Left lung (tissue), 10 donors: ENCODE results near the gene NKAPL. TPM values are rescaled to one million over a fixed set of nuclear protein-coding genes. Genes with fewer than 3 reads are reported as not detected.

ENCODE experiments used
- ATAC-seq: fragments of 200-7000 bp; cut with Tn5 transposase; one replicate; pipeline ENCODE4 v1.9.1; 2020; ENCODE audit warnings: moderate library complexity
- DNase-seq, 4 donors: peaks; one replicate each; pipeline ENCODE4 v3.0.0-alpha.2; 2013 to 2020
- H3K27ac ChIP-seq, 2 donors: fragments of 200-600 bp; sonication (generic) in 1 of 2; one replicate each; pipeline versions ENCODE4 v1.5.0 to v1.8.0; 2020 to 2021
- H3K27me3 ChIP-seq, 2 donors: fragments of 200-600 bp; sonication (generic) in 1 of 2; one replicate each; pipeline versions ENCODE4 v1.5.0 to v1.8.0; 2020 to 2021
- H3K36me3 ChIP-seq, 2 donors: fragments of 200-600 bp; sonication (generic) in 1 of 2; one replicate each; pipeline versions ENCODE4 v1.5.0 to v1.8.0; 2020 to 2021
- H3K4me1 ChIP-seq, 2 donors: fragments of 200-600 bp; one replicate each; pipeline ENCODE4 v1.8.0; 2021
- H3K4me3 ChIP-seq, 2 donors: fragments of 200-600 bp; sonication (generic) in 1 of 2; one replicate each; pipeline versions ENCODE4 v1.5.0 to v1.8.0; 2020 to 2021; ENCODE audit warnings: mild to moderate bottlenecking in 1 of 2
- H3K9me3 ChIP-seq, 2 donors: fragments of 200-600 bp; sonication (generic) in 1 of 2; one replicate each; pipeline versions ENCODE4 v1.5.0 to v1.8.0; 2020 to 2021
- CTCF ChIP-seq, 2 donors: fragments of 200-600 bp; sonication (generic) in 1 of 2; IDR thresholded peaks; one replicate each; pipeline versions ENCODE4 v1.5.0 to v1.8.0; 2021; ENCODE audit warnings: antibody characterized with exemption in 2 of 2
- intact Hi-C, 2 donors: fragments of 100-400 bp; cut with DNase I; formaldehyde crosslinking; loops; one replicate each; pipeline versions ENCODE4 v1.11.2 to v1.14.2; 2022
- polyA plus RNA-seq, 6 donors: library from polyadenylated mRNA; unstranded; fragments of 120-200 nt; gene quantifications; one replicate each; pipeline ENCODE4 v1.2.1, GENCODE V29; 2013; ENCODE audit not compliant: insufficient read length in 6 of 6
- total RNA-seq, 2 donors: library from RNA; stranded (reverse); fragmentation: NEBNext Ultra II Directional; extraction: Animal tissue kit (Norgen Biotek cat#: 25700); gene quantifications; one replicate each; pipeline ENCODE4 v1.2.1, GENCODE V29; 2021
- donor health status: DM: no; HTN: yes; CAD: no.
- donor health status: DM: no; HTN: no; CAD: no.

Gene NKAPL
- total and polyA plus RNA-seq, 8 donors, result 0.87 to 1.5 (median 1.1) TPM

- Histone ChIP-seq H3K4me3 (no peak overlapping the region), H3K27ac (no peak overlapping the region), H3K4me1 (peaks cover 0 to 21% of the 10 kb centered on the region in 2 donors), H3K27me3 (peaks cover 28 to 38% of the 10 kb centered on the region in 2 donors), H3K9me3 (no peaks in the 10 kb centered on the region), H3K36me3 (no peaks in the 10 kb centered on the region)
- no peak for DNase-seq
- intact Hi-C loops, result no loop called here
- no peak for ATAC-seq
- TF ChIP-seq CTCF (IDR thresholded peaks at IDR 0.05), result no peak
Measured at GRCh38 chr6:28220257-28221133, 38.6 kb upstream of the NKAPL start.

GRCh38 chr6:28224131-28225055 lies 34.7 kb upstream of the NKAPL start:
- Histone ChIP-seq H3K27ac (peak overlapping the region; percentile 71 to 77), H3K36me3 (peaks cover 0 to 24% of the 10 kb centered on the region in 2 donors), H3K9me3 (no peaks in the 10 kb centered on the region), H3K4me1 (peaks cover 0 to 13% of the 10 kb centered on the region in 2 donors), H3K27me3 (peaks cover 22 to 27% of the 10 kb centered on the region in 2 donors), H3K4me3 (peak overlapping the region; percentile 66 to 72)
- TF ChIP-seq CTCF (IDR thresholded peaks at IDR 0.05), result no peak
- no peak for DNase-seq
- ATAC-seq, result no peak
- intact Hi-C loops, result no loop called here

GRCh38 chr6:28225056-28225834 lies 33.9 kb upstream of the NKAPL start, which contains the start of gene ZSCAN9:
TSS of gene ZSCAN9 (plus strand) at chr6:28225275. CDS start at chr6:28227085, 1,810 bp downstream.
- Histone ChIP-seq H3K27ac (peak within 1 kb of the TSS; percentile 71 to 77), H3K4me1 (peaks cover 0 to 13% of the 10 kb centered on the region in 2 donors), H3K36me3 (peaks cover 0 to 32% of the 10 kb centered on the region in 2 donors), H3K9me3 (no peaks in the 10 kb centered on the region), H3K27me3 (peaks cover 16 to 18% of the 10 kb centered on the region in 2 donors), H3K4me3 (peak within 1 kb of the TSS; percentile 66 to 72)
- peak; percentile 97 for ATAC-seq
- TF ChIP-seq CTCF (IDR thresholded peaks at IDR 0.05), result no peak
- intact Hi-C loops, result no loop called here
- peak; percentile 72 to 91 (median 84) for DNase-seq

- Histone ChIP-seq H3K36me3 (peaks cover 0 to 45% of the 10 kb centered on the region in 2 donors), H3K27ac (no peak overlapping the region), H3K4me1 (peaks cover 0 to 13% of the 10 kb centered on the region in 2 donors), H3K27me3 (peaks cover 6 to 7% of the 10 kb centered on the region in 2 donors), H3K9me3 (no peaks in the 10 kb centered on the region), H3K4me3 (no peak overlapping the region)
- ATAC-seq (no peak), DNase-seq (no peak)
- intact Hi-C loops, result no loop called here
- TF ChIP-seq CTCF (IDR thresholded peaks at IDR 0.05), result no peak
Measured at GRCh38 chr6:28226460-28226859, 32.6 kb upstream of the NKAPL start.
